K562 (cell line): ENCODE results near the gene FASTK. TPM values are rescaled to one million over a fixed set of nuclear protein-coding genes. Genes with fewer than 3 reads are reported as not detected.

ENCODE experiments used
- ARID3B ChIP-seq: fragments of 250-450 bp; sonication (Bioruptor Pico); IDR thresholded peaks from 2 replicates; pipeline ENCODE4 v1.4.0; 2020; ENCODE audit warnings: borderline replicate concordance
- CBFB ChIP-seq: sonication (generic); formaldehyde crosslinking; IDR thresholded peaks from 2 replicates; pipeline ENCODE4 v1.4.0; 2020; ENCODE audit warnings: mild to moderate bottlenecking, missing genetic modification reagents
- EWSR1 ChIP-seq: fragments of 450-650 bp; IDR thresholded peaks from 2 replicates; pipeline ENCODE4 v1.6.1; 2018; ENCODE audit warnings: borderline replicate concordance, mild to moderate bottlenecking, low read depth, moderate library complexity; ENCODE audit not compliant: partially characterized antibody
- GTF2E2 ChIP-seq: fragments of 200-800 bp; sonication (Bioruptor generic); IDR thresholded peaks from 2 replicates; pipeline ENCODE4 v1.6.1; 2016; ENCODE audit warnings: missing genetic modification characterization, missing compliant biosample characterization
- HMBOX1 ChIP-seq: sonication (generic); IDR thresholded peaks from 2 replicates; pipeline ENCODE4 v1.6.1; 2016
- HOMEZ ChIP-seq: fragments of 250-450 bp; sonication (Bioruptor Pico); IDR thresholded peaks from 2 replicates; pipeline ENCODE4 v1.4.0; 2020; ENCODE audit warnings: mild to moderate bottlenecking, moderate library complexity
- POLR2B ChIP-seq: fragments of 450-650 bp; IDR thresholded peaks from 2 replicates; pipeline ENCODE4 v1.6.1; 2018; ENCODE audit warnings: low read depth; ENCODE audit not compliant: partially characterized antibody
- PURB ChIP-seq: sonication (generic); formaldehyde crosslinking; IDR thresholded peaks from 2 replicates; pipeline ENCODE4 v1.9.0; 2021; ENCODE audit warnings: low read depth, mild to moderate bottlenecking, missing genetic modification reagents
- RB1 ChIP-seq: fragments of 450-650 bp; IDR thresholded peaks from 2 replicates; pipeline ENCODE4 v1.6.1; 2017; ENCODE audit warnings: low read depth, mild to moderate bottlenecking
- RFX1 ChIP-seq: fragments of 450-650 bp; IDR thresholded peaks from 2 replicates; pipeline ENCODE4 v1.6.1; 2016; ENCODE audit warnings: mild to moderate bottlenecking, moderate library complexity
- TBL1XR1 ChIP-seq, 2 experiments: IDR thresholded peaks; 2 replicates each; pipeline ENCODE4 v1.6.1; 2012; ENCODE audit warnings: improper control_type of control experiment in 2 of 2, low read length in 2 of 2, mild to moderate bottlenecking in 1 of 2
- TEAD2 ChIP-seq: fragments of 450-650 bp; IDR thresholded peaks from 2 replicates; pipeline ENCODE4 v1.6.1; 2016; ENCODE audit warnings: missing genetic modification characterization, control low read depth, missing compliant biosample characterization
- UBTF ChIP-seq, 2 experiments: IDR thresholded peaks; 2 replicates each; pipeline ENCODE4 v1.6.1; 2012; ENCODE audit warnings: improper control_type of control experiment in 2 of 2, low read depth in 2 of 2, low read length in 2 of 2, borderline replicate concordance in 1 of 2
- ZNF12 ChIP-seq: sonication (generic); formaldehyde crosslinking; IDR thresholded peaks from 2 replicates; pipeline ENCODE4 v1.4.0; 2020; ENCODE audit warnings: mild to moderate bottlenecking, missing genetic modification reagents
- ZNF121 ChIP-seq: sonication (generic); formaldehyde crosslinking; conservative IDR thresholded peaks from 2 replicates; pipeline ENCODE4 v1.8.0; 2022; ENCODE audit warnings: missing genetic modification reagents
- ZNF277 ChIP-seq: fragments of 250-450 bp; sonication (Bioruptor Pico); IDR thresholded peaks from 2 replicates; pipeline ENCODE4 v1.8.0; 2022; ENCODE audit warnings: inconsistent platforms, mild to moderate bottlenecking, moderate library complexity, borderline replicate concordance
- ZNF280B ChIP-seq: fragments of 250-450 bp; sonication (Bioruptor Pico); IDR thresholded peaks from 2 replicates; pipeline ENCODE4 v1.5.1; 2021; ENCODE audit warnings: mild to moderate bottlenecking
- ZNF41 ChIP-seq: fragments of 250-450 bp; sonication (Bioruptor Pico); conservative IDR thresholded peaks from 2 replicates; pipeline ENCODE4 v1.4.0; 2020; ENCODE audit warnings: mild to moderate bottlenecking
- ZNF77 ChIP-seq: fragments of 250-450 bp; sonication (Bioruptor Pico); IDR thresholded peaks from 2 replicates; pipeline ENCODE4 v1.5.0; 2020
- polyA plus RNA-seq, 8 experiments: library from polyadenylated mRNA; depleted of rRNA in 4 of 8; stranded (reverse) in 5 of 8; unstranded in 3 of 8; fragments of >200 nt; fragmentation: Nextera tagmentation in 2 of 8; fragmentation: Illumina TruSeq in 1 of 8; extraction: Ambion mirVana in 2 of 8; extraction: Trizol in 1 of 8; gene quantifications; 2 replicates each; pipeline versions ENCODE4 v1.2.1 to v1.2.3, GENCODE V29; 2011 to 2014; ENCODE audit warnings: inconsistent platforms in 1 of 8, missing spikeins in 1 of 8
- total RNA-seq, 7 experiments: library from RNA; depleted of rRNA in 6 of 7; stranded (reverse); fragments of >200 nt in 6 of 7; fragmentation: Illumina TruSeq in 2 of 7; extraction: Trizol in 2 of 7; gene quantifications; 2 replicates each; pipeline versions ENCODE4 v1.2.1 to v1.2.3, GENCODE V29; 2011 to 2021; ENCODE audit warnings: low replicate concordance in 1 of 7

Gene FASTK
- total and polyA plus RNA-seq, 9 of the 15 experiments (the other 6 are each of a cell fraction or from before 2014, with no cell fraction given): 0.51 to 150 (median 48.2) TPM

- TF ChIP-seq TEAD2 (tag) (no peak), CBFB (CRISPR knock-in tag) (0 out of 2 replicates have a peak, but pooled peaks have one; percentile 57), ZNF41 (no peak), EWSR1 (no peak), UBTF (IDR thresholded peaks at IDR 0.05; ENCODE audit: borderline replicate concordance in 1 of 2, low read depth in 2 of 2, low read length in 2 of 2) (no peak), GTF2E2 (tag) (no peak), TBL1XR1 (IDR thresholded peaks at IDR 0.05; ENCODE audit: low read length in 2 of 2) (0 out of 4 replicates have a peak, but pooled peaks of 1 of the 2 experiments have one; percentile 6), POLR2B (no peak), ZNF121 (CRISPR knock-in tag) (no peak), ZNF12 (CRISPR knock-in tag) (0 out of 2 replicates have a peak, but pooled peaks have one; percentile 56), ZNF77 (no peak), ARID3B (CRISPR knock-in tag) (no peak), ZNF277 (CRISPR knock-in tag) (no peak), RB1 (no peak), PURB (CRISPR knock-in tag) (no peak), HMBOX1 (no peak), ZNF280B (CRISPR knock-in tag) (no peak), RFX1 (no peak), HOMEZ (CRISPR knock-in tag) (no peak)
These were observed 3.2 kb upstream of the FASTK start (continued) for GRCh38 chr7:151083824-151084160.
